Nephron (organoid): ENCODE data around the gene GVQW3.

Experiments used
- H3K27ac Mint-ChIP-seq, 3 experiments: 2 replicates each; pipeline ENCODE4 v1.8.0; 2020; ENCODE audit warnings: mixed read lengths in 3 of 3, mild to moderate bottlenecking in 2 of 3, moderate library complexity in 1 of 3
- H3K27me3 Mint-ChIP-seq: 2 replicates; pipeline ENCODE4 v1.8.0; 2021; ENCODE audit warnings: low read depth, mild to moderate bottlenecking, moderate library complexity, mixed read lengths
- H3K36me3 Mint-ChIP-seq: 2 replicates; pipeline ENCODE4 v1.8.0; 2020; ENCODE audit warnings: low read depth, mixed read lengths
- H3K4me1 Mint-ChIP-seq: 2 replicates; pipeline ENCODE4 v1.8.0; 2020; ENCODE audit warnings: mixed read lengths
- H3K4me3 Mint-ChIP-seq, 3 experiments: 2 replicates each; pipeline ENCODE4 v1.8.0; 2020; ENCODE audit warnings: mild to moderate bottlenecking in 3 of 3, mixed read lengths in 3 of 3, moderate library complexity in 2 of 3
- H3K9me3 Mint-ChIP-seq: 2 replicates; pipeline ENCODE4 v1.8.0; 2020; ENCODE audit warnings: mixed read lengths
- TF ChIP-seq, protein P1 (sequence below), 3 experiments: fragments of 200-600 bp; sonication (generic); IDR thresholded peaks; one replicate each; pipeline ENCODE4 v1.5.0; 2021; ENCODE audit warnings: antibody characterized with exemption in 3 of 3; ENCODE audit not compliant: unreplicated experiment in 3 of 3

GVQW3 gene

DNA sequence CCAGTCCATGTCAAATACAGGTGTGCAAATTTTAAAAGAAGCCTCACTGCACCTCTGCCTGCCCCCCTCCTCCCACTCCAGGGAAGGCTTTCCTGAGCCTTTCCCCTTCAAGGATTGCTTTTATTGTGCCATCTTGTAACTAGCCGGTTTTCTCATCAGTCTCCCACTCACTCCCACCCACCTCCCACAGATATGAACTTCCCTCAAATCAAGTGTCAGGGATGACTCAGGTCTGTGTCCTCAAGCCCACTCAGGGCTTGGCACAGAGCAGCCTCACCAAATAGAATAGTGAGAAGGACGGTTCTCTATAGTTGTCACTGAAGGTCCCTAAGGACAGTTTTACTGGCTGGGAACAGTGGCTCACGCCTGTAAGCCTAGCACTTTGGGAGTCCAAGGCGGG, 43.2 kb upstream of the GVQW3 start:
- TF ChIP-seq, protein P1, sequence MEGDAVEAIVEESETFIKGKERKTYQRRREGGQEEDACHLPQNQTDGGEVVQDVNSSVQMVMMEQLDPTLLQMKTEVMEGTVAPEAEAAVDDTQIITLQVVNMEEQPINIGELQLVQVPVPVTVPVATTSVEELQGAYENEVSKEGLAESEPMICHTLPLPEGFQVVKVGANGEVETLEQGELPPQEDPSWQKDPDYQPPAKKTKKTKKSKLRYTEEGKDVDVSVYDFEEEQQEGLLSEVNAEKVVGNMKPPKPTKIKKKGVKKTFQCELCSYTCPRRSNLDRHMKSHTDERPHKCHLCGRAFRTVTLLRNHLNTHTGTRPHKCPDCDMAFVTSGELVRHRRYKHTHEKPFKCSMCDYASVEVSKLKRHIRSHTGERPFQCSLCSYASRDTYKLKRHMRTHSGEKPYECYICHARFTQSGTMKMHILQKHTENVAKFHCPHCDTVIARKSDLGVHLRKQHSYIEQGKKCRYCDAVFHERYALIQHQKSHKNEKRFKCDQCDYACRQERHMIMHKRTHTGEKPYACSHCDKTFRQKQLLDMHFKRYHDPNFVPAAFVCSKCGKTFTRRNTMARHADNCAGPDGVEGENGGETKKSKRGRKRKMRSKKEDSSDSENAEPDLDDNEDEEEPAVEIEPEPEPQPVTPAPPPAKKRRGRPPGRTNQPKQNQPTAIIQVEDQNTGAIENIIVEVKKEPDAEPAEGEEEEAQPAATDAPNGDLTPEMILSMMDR (IDR thresholded peaks at IDR 0.05; ENCODE audit: unreplicated experiment in 3 of 3) = no peak

DNA sequence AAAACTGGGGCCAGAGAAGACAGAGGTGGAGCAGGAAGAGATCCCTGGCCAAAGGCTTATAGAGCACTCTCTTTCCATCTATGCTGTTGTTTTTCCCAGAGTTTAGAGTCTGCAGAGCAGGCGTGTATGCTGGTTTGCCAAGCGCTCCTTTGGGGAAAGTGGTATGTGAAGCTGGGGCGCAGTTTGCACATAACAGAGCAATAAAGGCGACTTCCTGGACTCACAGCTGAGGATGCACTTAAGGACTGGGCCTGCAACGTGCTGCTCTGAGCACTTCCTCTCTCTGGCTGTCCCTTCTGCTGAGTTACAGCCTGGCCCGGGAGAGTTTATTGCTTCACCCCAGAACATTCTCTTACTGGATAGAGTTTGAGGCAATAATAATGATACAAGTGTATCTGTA, 41.9 kb upstream of the GVQW3 start:
- peak overlapping the region; percentile 67 to 88 (median 69) for H3K27ac Mint-ChIP-seq
- H3K4me3 Mint-ChIP-seq = no peak overlapping the region
- TF ChIP-seq, protein P1 (IDR thresholded peaks at IDR 0.05; ENCODE audit: unreplicated experiment in 3 of 3) = no peak
- no peaks in the 10 kb centered on the region for H3K27me3 Mint-ChIP-seq
- H3K36me3 Mint-ChIP-seq = peaks cover 14% of the 10 kb centered on the region
- H3K4me1 Mint-ChIP-seq = peaks cover 7% of the 10 kb centered on the region
- H3K9me3 Mint-ChIP-seq = peaks cover 21% of the 10 kb centered on the region

More for the DNA sequence above, 43.2 kb upstream of the GVQW3 start:
- H3K36me3 Mint-ChIP-seq = peaks cover 12% of the 10 kb centered on the region
- peaks cover 28% of the 10 kb centered on the region for H3K9me3 Mint-ChIP-seq
- no peak overlapping the region for H3K4me3 Mint-ChIP-seq
- no peak overlapping the region for H3K27ac Mint-ChIP-seq
- H3K27me3 Mint-ChIP-seq = no peaks in the 10 kb centered on the region
- peaks cover 7% of the 10 kb centered on the region for H3K4me1 Mint-ChIP-seq

DNA sequence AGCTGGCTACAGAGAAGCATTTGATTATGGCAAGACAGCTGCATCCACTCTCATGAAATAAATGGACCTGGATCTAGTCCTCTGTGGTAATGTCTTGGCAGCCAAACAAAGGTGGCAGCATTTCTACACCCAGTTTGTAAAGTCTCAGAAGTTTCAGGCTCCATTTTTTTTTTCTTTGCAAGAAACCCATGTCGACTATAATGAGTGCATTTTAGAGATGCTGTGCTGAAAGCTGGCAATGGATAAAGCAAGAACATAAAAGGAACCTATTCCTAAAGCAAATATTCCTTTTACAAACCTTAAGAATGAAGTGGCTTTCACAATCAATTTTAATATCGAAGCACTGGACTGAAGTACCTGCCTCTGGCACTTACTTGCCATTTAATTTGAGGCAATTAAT, 33.7 kb upstream of the GVQW3 start:
- Mint-ChIP-seq H3K27ac (peak overlapping the region in 2 of 3 experiments; percentile 52 to 69), H3K4me1 (peaks cover 24% of the 10 kb centered on the region), H3K27me3 (no peaks in the 10 kb centered on the region), H3K4me3 (no peak overlapping the region), H3K36me3 (peaks cover 35% of the 10 kb centered on the region), H3K9me3 (no peaks in the 10 kb centered on the region)
- TF ChIP-seq, protein P1 (IDR thresholded peaks at IDR 0.05; ENCODE audit: unreplicated experiment in 3 of 3) = no peak

DNA sequence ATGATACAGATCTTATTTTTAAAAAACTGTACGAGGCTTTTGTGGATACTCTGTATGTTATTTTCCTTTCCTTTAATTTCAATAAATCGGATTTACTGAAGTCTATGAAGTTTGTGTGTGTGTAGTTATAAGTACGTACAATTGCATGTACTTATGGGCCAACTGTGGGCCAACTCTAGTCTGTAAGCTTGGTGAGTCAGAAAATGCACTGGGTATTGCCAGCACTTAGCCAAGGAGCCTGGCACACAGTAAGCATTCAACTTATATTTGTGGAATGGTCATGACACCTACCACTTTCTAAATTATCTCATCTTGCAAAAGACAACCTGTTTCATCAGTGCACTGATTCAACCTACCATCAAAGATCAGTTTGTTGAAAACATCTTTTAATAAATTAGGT, 32.8 kb upstream of the GVQW3 start:
- peaks cover 44% of the 10 kb centered on the region for H3K36me3 Mint-ChIP-seq
- peaks cover 6% of the 10 kb centered on the region for H3K9me3 Mint-ChIP-seq
- H3K4me1 Mint-ChIP-seq = peaks cover 24% of the 10 kb centered on the region
- TF ChIP-seq, protein P1 (IDR thresholded peaks at IDR 0.05; ENCODE audit: unreplicated experiment in 3 of 3) = no peak
- no peak overlapping the region for H3K27ac Mint-ChIP-seq
- H3K4me3 Mint-ChIP-seq = no peak overlapping the region
- no peaks in the 10 kb centered on the region for H3K27me3 Mint-ChIP-seq

DNA sequence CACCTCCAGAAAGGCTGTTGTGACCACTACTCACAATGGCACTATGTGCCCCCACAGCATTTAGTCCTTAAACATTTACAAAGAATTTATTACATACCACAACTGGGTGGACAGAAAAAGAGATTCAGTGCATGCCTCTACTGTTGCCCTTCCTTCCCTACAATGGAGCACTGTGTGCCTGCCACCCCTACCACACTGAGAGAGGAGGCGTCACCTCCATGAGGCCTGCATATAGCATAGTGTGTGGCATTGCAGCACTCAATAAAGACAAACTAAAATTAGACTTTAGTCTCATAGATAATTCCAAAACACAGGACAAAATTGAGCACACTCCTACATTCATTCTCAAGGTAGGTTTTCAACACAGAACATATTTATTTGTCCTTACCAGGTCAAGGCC, 26.0 kb upstream of the GVQW3 start:
- TF ChIP-seq, protein P1 (IDR thresholded peaks at IDR 0.05; ENCODE audit: unreplicated experiment in 3 of 3) = no peak
- peaks cover 91% of the 10 kb centered on the region for H3K36me3 Mint-ChIP-seq
- H3K4me3 Mint-ChIP-seq = no peak overlapping the region
- peaks cover 21% of the 10 kb centered on the region for H3K9me3 Mint-ChIP-seq
- H3K27ac Mint-ChIP-seq = no peak overlapping the region
- no peaks in the 10 kb centered on the region for H3K27me3 Mint-ChIP-seq
- no peaks in the 10 kb centered on the region for H3K4me1 Mint-ChIP-seq

DNA sequence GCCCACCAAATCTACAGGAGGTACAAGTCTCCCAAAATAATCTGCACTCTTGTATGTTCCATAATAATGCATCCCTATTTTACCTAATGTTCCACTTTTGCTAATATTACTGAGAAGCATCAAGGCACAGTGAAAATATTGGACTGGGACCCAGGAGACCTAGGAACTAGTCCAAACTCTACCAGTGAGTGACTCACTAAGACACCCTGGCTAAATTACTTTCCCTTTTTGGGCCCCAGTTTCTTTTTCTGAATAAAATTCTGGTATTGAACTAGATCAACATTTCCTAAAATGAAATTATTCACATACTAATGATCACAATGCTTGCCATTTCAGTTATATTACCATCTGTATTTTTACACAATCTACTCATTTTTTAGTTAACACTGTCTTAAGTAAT, 19.7 kb upstream of the GVQW3 start:
- no peak overlapping the region for H3K4me3 Mint-ChIP-seq
- TF ChIP-seq, protein P1 (IDR thresholded peaks at IDR 0.05; ENCODE audit: unreplicated experiment in 3 of 3) = no peak
- H3K9me3 Mint-ChIP-seq = no peaks in the 10 kb centered on the region
- no peaks in the 10 kb centered on the region for H3K4me1 Mint-ChIP-seq
- no peaks in the 10 kb centered on the region for H3K27me3 Mint-ChIP-seq
- no peak overlapping the region for H3K27ac Mint-ChIP-seq
- peaks cover 64% of the 10 kb centered on the region for H3K36me3 Mint-ChIP-seq
